GM12878 (cell line): ENCODE results near the gene CHAF1A. TPM values are rescaled to one million over a fixed set of nuclear protein-coding genes. Genes with fewer than 3 reads are reported as not detected.

Source experiments
- CHD1 ChIP-seq: IDR thresholded peaks from 2 replicates; pipeline ENCODE4 v1.6.1; 2012; ENCODE audit warnings: low read depth, low read length, improper control_type of control experiment
- CREB1 ChIP-seq: IDR thresholded peaks from 2 replicates; pipeline ENCODE4 v1.6.1; 2012; ENCODE audit warnings: low read depth, mild to moderate bottlenecking, inconsistent platforms
- CREM ChIP-seq: IDR thresholded peaks from 2 replicates; pipeline ENCODE4 v1.6.1; 2014; ENCODE audit warnings: antibody characterized with exemption, low read depth
- HCFC1 ChIP-seq: fragments of 150-350 bp; IDR thresholded peaks from 2 replicates; pipeline ENCODE4 v1.6.1; 2014; ENCODE audit warnings: low read length
- KLF5 ChIP-seq: fragments of 450-650 bp; IDR thresholded peaks from 2 replicates; pipeline ENCODE4 v1.6.1; 2014; ENCODE audit warnings: mild to moderate bottlenecking; ENCODE audit not compliant: partially characterized antibody
- MEF2A ChIP-seq: IDR thresholded peaks from 2 replicates; pipeline ENCODE4 v1.6.1; 2011; ENCODE audit warnings: low read depth, mild to moderate bottlenecking, low read length, moderate library complexity; ENCODE audit not compliant: insufficient read depth
- NFYA ChIP-seq: IDR thresholded peaks from 2 replicates; pipeline ENCODE4 v1.6.1; 2011; ENCODE audit warnings: low read depth, mild to moderate bottlenecking, low read length, improper control_type of control experiment, borderline replicate concordance
- POLR2AphosphoS5 ChIP-seq: IDR thresholded peaks from 2 replicates; pipeline ENCODE4 v1.6.1; 2011; ENCODE audit warnings: mild to moderate bottlenecking, low read length, inconsistent platforms
- RELA ChIP-seq: fragments of 450-650 bp; IDR thresholded peaks from 2 replicates; pipeline ENCODE4 v1.8.0; 2014; ENCODE audit warnings: borderline replicate concordance; ENCODE audit not compliant: partially characterized antibody
- RFX5 ChIP-seq: IDR thresholded peaks from 2 replicates; pipeline ENCODE4 v1.6.1; 2011; ENCODE audit warnings: low read depth, low read length, improper control_type of control experiment
- SMAD1 ChIP-seq: fragments of 450-650 bp; IDR thresholded peaks from 2 replicates; pipeline ENCODE4 v1.6.1; 2018; ENCODE audit warnings: mild to moderate bottlenecking, low read depth; ENCODE audit not compliant: partially characterized antibody
- SP1 ChIP-seq: IDR thresholded peaks from one replicate; pipeline ENCODE4 v1.6.1; 2011; ENCODE audit warnings: low read depth, low read length
- SUPT20H ChIP-seq: IDR thresholded peaks from 2 replicates; pipeline ENCODE4 v1.6.1; 2011; ENCODE audit warnings: low read depth, mild to moderate bottlenecking, low read length, moderate library complexity, borderline replicate concordance; ENCODE audit not compliant: control insufficient read depth
- TCF3 ChIP-seq: IDR thresholded peaks from 2 replicates; pipeline ENCODE4 v1.6.1; 2012; ENCODE audit warnings: low read depth, mild to moderate bottlenecking, low read length, borderline replicate concordance; ENCODE audit not compliant: insufficient read depth
- ZBTB33 ChIP-seq: fragments of 450-650 bp; IDR thresholded peaks from 2 replicates; pipeline ENCODE4 v1.6.1; 2017; ENCODE audit warnings: mild to moderate bottlenecking
- ZNF384 ChIP-seq: IDR thresholded peaks from 2 replicates; pipeline ENCODE4 v1.6.1; 2012; ENCODE audit warnings: low read depth, mild to moderate bottlenecking, low read length, improper control_type of control experiment, borderline replicate concordance
- ZNF592 ChIP-seq: fragments of 450-650 bp; IDR thresholded peaks from 2 replicates; pipeline ENCODE4 v1.6.1; 2017; ENCODE audit warnings: mild to moderate bottlenecking, moderate library complexity
- polyA plus RNA-seq, 11 experiments: library from polyadenylated mRNA; depleted of rRNA in 4 of 11; unstranded in 6 of 11; stranded (reverse) in 5 of 11; fragments of >200 nt; fragmentation: Nextera tagmentation in 4 of 11; fragmentation: Illumina TruSeq in 1 of 11; extraction: Ambion mirVana in 4 of 11; extraction: Trizol in 1 of 11; gene quantifications; 1 replicate in 1 of 11; 2 replicates in 10 of 11; pipeline versions ENCODE4 v1.2.1 to v1.2.3, GENCODE V29; 2011 to 2016; ENCODE audit warnings: inconsistent platforms in 2 of 11, missing spikeins in 2 of 11, low read depth in 1 of 11
- total RNA-seq, 4 experiments: library from RNA; depleted of rRNA in 3 of 4; stranded (reverse); fragments of >200 nt in 3 of 4; fragmentation: Illumina TruSeq in 1 of 4; extraction: Trizol in 1 of 4; gene quantifications; 2 replicates each; pipeline versions ENCODE4 v1.2.1 to v1.2.3, GENCODE V29; 2013 to 2021
- TF ChIP-seq, protein P1 (sequence below): fragments of 450-650 bp; IDR thresholded peaks from 2 replicates; pipeline ENCODE4 v1.6.1; 2016; ENCODE audit warnings: mild to moderate bottlenecking
- TF ChIP-seq, protein P2 (sequence below): IDR thresholded peaks from 2 replicates; pipeline ENCODE4 v1.6.1; 2011; ENCODE audit warnings: low read depth, mild to moderate bottlenecking, low read length, moderate library complexity, borderline replicate concordance; ENCODE audit errors: extremely low read depth
- TF ChIP-seq, protein P3 (sequence below): fragments of 450-650 bp; IDR thresholded peaks from 2 replicates; pipeline ENCODE4 v1.6.1; 2017; ENCODE audit warnings: borderline replicate concordance

The CHAF1A gene
- total and polyA plus RNA-seq, 10 of the 15 experiments (the other 5 are each of a cell fraction or from before 2014, with no cell fraction given), result 1.3 to 69.1 (median 34.2) TPM

DNA sequence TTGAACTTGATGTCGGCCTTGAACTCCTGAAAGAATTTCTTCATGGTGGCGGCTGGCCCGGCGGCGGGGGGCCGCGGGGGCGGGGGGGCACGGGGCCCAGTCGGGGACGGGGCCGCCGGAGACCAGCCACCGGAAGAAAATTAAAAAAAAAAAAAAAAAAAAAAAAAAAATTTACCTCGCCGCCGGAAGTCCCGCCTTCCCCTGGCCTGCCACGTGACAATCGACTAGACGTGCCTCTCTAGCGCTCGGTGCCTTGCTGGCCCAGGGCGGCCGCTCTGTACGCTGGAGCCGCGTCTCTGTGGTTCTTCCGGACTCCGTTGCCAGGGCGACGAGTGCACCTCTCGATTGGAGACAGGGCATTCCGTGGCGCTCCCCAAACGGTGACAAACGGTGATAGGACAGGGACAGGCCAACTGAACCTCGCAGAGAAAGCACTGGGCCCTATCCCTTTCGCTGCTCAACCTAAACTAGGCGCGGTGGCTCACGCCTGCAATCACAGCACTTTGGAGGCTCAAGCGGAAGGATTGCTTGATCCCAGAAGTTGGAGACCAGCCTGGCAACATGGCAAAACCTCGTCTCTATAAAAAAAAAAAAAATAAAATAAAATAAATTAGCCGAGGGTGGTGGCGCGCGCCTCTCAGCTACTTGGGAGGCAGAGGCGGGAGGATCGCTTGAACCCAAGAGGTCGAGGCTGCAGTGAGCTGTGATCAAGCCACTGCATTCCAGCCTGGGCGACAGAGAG is 55.4 kb downstream of the CHAF1A start, which contains the start of gene UBXN6 (continued):
- TF ChIP-seq ZNF384 (peak; percentile 97), RFX5 (0 out of 2 replicates have a peak, but pooled peaks have one; percentile 5), TCF3 (no peak), NFYA (no peak), RELA (peak; percentile 89), MEF2A (peak; percentile 50; the same call in 1 of the 2 replicates), POLR2AphosphoS5 (0 out of 2 replicates have a peak, but pooled peaks have one; percentile 27), SMAD1 (no peak), ZBTB33 (no peak), HCFC1 (peak; percentile 81), ZNF592 (no peak), CREM (peak; percentile 77; the same call in 1 of the 2 replicates), CREB1 (peak; percentile 83), SP1 (peak; percentile 56), CHD1 (no peak), SUPT20H (no peak), KLF5 (peak; percentile 30)
- TF ChIP-seq, protein P1, sequence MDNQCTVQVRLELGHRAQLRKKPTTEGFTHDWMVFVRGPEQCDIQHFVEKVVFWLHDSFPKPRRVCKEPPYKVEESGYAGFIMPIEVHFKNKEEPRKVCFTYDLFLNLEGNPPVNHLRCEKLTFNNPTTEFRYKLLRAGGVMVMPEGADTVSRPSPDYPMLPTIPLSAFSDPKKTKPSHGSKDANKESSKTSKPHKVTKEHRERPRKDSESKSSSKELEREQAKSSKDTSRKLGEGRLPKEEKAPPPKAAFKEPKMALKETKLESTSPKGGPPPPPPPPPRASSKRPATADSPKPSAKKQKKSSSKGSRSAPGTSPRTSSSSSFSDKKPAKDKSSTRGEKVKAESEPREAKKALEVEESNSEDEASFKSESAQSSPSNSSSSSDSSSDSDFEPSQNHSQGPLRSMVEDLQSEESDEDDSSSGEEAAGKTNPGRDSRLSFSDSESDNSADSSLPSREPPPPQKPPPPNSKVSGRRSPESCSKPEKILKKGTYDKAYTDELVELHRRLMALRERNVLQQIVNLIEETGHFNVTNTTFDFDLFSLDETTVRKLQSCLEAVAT, result peak; percentile 85; the same call in 1 of the 2 replicates
- TF ChIP-seq, protein P2, sequence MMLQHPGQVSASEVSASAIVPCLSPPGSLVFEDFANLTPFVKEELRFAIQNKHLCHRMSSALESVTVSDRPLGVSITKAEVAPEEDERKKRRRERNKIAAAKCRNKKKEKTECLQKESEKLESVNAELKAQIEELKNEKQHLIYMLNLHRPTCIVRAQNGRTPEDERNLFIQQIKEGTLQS, result peak; percentile 66; the same call in 1 of the 2 replicates
- TF ChIP-seq, protein P3, sequence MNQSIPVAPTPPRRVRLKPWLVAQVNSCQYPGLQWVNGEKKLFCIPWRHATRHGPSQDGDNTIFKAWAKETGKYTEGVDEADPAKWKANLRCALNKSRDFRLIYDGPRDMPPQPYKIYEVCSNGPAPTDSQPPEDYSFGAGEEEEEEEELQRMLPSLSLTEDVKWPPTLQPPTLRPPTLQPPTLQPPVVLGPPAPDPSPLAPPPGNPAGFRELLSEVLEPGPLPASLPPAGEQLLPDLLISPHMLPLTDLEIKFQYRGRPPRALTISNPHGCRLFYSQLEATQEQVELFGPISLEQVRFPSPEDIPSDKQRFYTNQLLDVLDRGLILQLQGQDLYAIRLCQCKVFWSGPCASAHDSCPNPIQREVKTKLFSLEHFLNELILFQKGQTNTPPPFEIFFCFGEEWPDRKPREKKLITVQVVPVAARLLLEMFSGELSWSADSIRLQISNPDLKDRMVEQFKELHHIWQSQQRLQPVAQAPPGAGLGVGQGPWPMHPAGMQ, result no peak
